Lung (tissue), 12 donors: Measurements from ENCODE around the gene SLC5A10. TPM values are rescaled to one million over a fixed set of nuclear protein-coding genes. Genes with fewer than 3 reads are reported as not detected.
"Not testable (repeated sequence)": the region's sequence is repeated elsewhere in the genome, so short reads cannot be mapped to it uniquely, and the experiment has no call there.

Source experiments
- ATAC-seq: fragments of 200-7000 bp; cut with Tn5 transposase; one replicate; pipeline ENCODE4 v1.9.1; 2020; ENCODE audit warnings: moderate number of reproducible peaks; ENCODE audit not compliant: insufficient read depth, low FRiP score
- DNase-seq, 3 donors: peaks; one replicate each; pipeline ENCODE4 v3.0.0-alpha.2; 2013 to 2017
- H3K27ac ChIP-seq, 2 donors: one replicate each; pipeline ENCODE4 v1.5.1; 2013; ENCODE audit warnings: mild to moderate bottlenecking in 2 of 2, moderate library complexity in 2 of 2, control low read depth in 1 of 2, inconsistent platforms in 1 of 2, low read depth in 1 of 2, low read length in 1 of 2
- H3K27me3 ChIP-seq, 3 donors: one replicate each; pipeline ENCODE4 v1.5.1; 2013; ENCODE audit warnings: low read length in 2 of 3; ENCODE audit not compliant: control insufficient read depth in 3 of 3, insufficient read depth in 3 of 3
- H3K36me3 ChIP-seq, 4 donors: one replicate each; pipeline ENCODE4 v1.5.1; 2013; ENCODE audit warnings: low read length in 4 of 4, mild to moderate bottlenecking in 1 of 4, moderate library complexity in 1 of 4; ENCODE audit not compliant: control insufficient read depth in 4 of 4, insufficient read depth in 4 of 4
- H3K4me1 ChIP-seq, 5 donors: one replicate each; pipeline ENCODE4 v1.5.1; 2013; ENCODE audit warnings: low read length in 5 of 5, mild to moderate bottlenecking in 2 of 5, moderate library complexity in 1 of 5; ENCODE audit not compliant: control insufficient read depth in 5 of 5, insufficient read depth in 5 of 5
- H3K4me3 ChIP-seq: one replicate; pipeline ENCODE4 v1.5.1; 2013; ENCODE audit warnings: mild to moderate bottlenecking, control low read depth, moderate library complexity
- H3K9ac ChIP-seq, 2 donors: one replicate each; pipeline ENCODE4 v1.5.1; 2013; ENCODE audit warnings: low read length in 2 of 2, control low read depth in 1 of 2; ENCODE audit not compliant: insufficient read depth in 1 of 2
- H3K9me3 ChIP-seq, 4 donors: one replicate each; pipeline ENCODE4 v1.5.1; 2013; ENCODE audit warnings: low read length in 3 of 4, mild to moderate bottlenecking in 1 of 4, moderate library complexity in 1 of 4; ENCODE audit not compliant: control insufficient read depth in 4 of 4, insufficient read depth in 3 of 4
- WGBS, 2 donors: extraction: QIAGEN DNeasy Blood & Tissue Kit; methylation state at CpG; one replicate each; pipeline ENCODE4 v1.1.7; 2013; 5-methylcytosine and 5-hydroxymethylcytosine counted together
- polyA plus RNA-seq, 2 donors: library from polyadenylated mRNA; stranded (reverse); fragments of 200-250 nt; gene quantifications; one replicate each; pipeline ENCODE4 v1.2.1, GENCODE V29; 2013
- total RNA-seq, 2 donors: library from RNA; depleted of rRNA in 1 of 2; stranded (reverse); fragments of >200 nt in 1 of 2; gene quantifications; one replicate each; pipeline ENCODE4 v1.2.1, GENCODE V29; 2014 to 2021
- TF ChIP-seq, protein P1 (sequence below): IDR thresholded peaks from 2 replicates; pipeline ENCODE4 v1.5.1; 2012; ENCODE audit warnings: mild to moderate bottlenecking; ENCODE audit errors: control extremely low read depth, extremely low read depth
- donor health status: control.
- donor health status: control.
- donor health status: Bipolar disorder and iron deficiency.
- donor health status: healthy.
- donor health status: DM: yes; HTN: yes; CAD: no.

The SLC5A10 gene
- total and polyA plus RNA-seq, 4 donors, result 0.09 to 0.31 (median 0.21) TPM

DNA sequence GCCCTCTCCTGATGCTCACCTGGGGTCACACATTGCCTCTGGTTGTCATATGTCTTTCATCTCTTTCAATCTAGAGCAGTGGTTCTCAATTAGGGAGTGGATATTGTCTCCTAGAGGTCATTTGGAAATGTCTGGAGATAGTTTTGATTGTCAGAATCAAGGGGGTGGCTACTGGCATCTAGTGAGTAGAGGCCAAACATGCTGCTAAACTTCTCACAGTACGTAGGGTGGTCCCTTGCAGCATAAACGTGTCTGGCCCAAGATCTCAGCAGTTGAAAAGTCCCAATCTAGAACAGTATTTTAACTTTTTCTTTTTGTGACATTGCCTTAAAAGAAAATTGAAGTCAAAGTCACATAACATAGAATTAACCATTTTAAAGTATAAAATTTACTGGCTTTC lies 30.5 kb upstream of the SLC5A10 start:
- H3K9me3 ChIP-seq, result peaks cover 0 to 1% (median 0%) of the 10 kb centered on the region in 4 donors
- no peak for DNase-seq
- 65 to 77% methylated on average over 2 of the region's 2 CpGs for WGBS, 2 donors
- H3K4me1 ChIP-seq, result peaks cover 0 to 16% (median 4%) of the 10 kb centered on the region in 5 donors
- no peak overlapping the region for H3K4me3 ChIP-seq
- TF ChIP-seq, protein P1, sequence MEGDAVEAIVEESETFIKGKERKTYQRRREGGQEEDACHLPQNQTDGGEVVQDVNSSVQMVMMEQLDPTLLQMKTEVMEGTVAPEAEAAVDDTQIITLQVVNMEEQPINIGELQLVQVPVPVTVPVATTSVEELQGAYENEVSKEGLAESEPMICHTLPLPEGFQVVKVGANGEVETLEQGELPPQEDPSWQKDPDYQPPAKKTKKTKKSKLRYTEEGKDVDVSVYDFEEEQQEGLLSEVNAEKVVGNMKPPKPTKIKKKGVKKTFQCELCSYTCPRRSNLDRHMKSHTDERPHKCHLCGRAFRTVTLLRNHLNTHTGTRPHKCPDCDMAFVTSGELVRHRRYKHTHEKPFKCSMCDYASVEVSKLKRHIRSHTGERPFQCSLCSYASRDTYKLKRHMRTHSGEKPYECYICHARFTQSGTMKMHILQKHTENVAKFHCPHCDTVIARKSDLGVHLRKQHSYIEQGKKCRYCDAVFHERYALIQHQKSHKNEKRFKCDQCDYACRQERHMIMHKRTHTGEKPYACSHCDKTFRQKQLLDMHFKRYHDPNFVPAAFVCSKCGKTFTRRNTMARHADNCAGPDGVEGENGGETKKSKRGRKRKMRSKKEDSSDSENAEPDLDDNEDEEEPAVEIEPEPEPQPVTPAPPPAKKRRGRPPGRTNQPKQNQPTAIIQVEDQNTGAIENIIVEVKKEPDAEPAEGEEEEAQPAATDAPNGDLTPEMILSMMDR, result no peak
- H3K27me3 ChIP-seq, result no peaks in the 10 kb centered on the region
- H3K36me3 ChIP-seq, result peaks cover 0 to 18% (median 10%) of the 10 kb centered on the region in 4 donors
- peak overlapping the region in 1 of 2 donors; percentile 70 for H3K27ac ChIP-seq
- no peak for ATAC-seq
- no peak overlapping the region for H3K9ac ChIP-seq

DNA sequence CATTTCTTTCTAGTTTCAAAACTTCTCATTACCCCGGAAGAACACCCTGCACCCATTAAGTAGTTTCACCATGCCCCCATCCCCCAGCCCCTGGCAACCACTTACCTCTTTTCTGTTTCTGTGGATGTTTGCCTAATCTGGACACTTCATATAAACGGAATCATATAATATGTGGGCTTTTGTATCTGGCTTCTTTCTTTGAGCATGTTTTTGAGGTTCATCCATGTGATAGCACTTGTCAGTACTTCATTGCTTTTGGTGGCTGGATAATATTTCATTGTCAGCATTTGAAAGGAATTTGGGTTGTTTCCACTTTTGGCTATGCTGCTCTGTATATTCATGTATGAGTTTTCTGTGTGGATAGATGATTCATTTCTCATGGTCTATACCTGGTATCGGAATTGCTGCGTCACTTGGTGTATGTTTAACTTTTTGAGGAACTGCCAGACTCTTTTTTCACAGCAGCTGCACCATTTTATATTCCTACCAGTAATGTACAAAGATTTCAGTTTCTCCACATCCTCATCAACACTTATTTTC lies 30.0 kb upstream of the SLC5A10 start:
- H3K36me3 ChIP-seq, result peaks cover 0 to 16% (median 8%) of the 10 kb centered on the region in 4 donors
- 33 to 45% methylated on average over 4 of the region's 4 CpGs for WGBS, 2 donors
- TF ChIP-seq, protein P1, result no peak
- no peaks in the 10 kb centered on the region for H3K27me3 ChIP-seq
- no peak overlapping the region for H3K27ac ChIP-seq
- H3K9ac ChIP-seq, result no peak overlapping the region
- H3K4me3 ChIP-seq, result no peak overlapping the region
- DNase-seq (no peak), ATAC-seq (no peak)
- peaks cover 0 to 1% (median 0%) of the 10 kb centered on the region in 4 donors for H3K9me3 ChIP-seq
- H3K4me1 ChIP-seq, result peaks cover 0 to 16% (median 4%) of the 10 kb centered on the region in 5 donors

DNA sequence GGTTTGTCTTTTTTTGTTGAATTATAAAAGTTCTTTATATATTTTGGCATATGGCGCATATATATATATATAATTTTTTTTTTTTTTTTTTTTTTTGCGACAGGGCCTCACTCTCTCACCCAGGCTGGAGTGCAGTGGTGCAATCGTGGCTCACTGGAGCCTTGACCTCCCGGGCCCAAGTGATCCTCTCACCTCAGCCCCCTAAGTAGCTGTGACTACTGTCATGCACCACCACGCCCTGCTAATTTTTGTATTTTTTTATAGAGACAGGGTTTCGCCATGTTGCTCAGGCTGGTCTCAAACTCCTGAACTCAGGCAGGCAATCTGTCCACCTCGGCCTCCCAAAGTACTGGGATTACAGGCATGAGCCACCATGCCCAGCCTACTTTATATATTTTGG lies 29.4 kb upstream of the SLC5A10 start:
- DNase-seq, H3K9me3 ChIP-seq, H3K9ac ChIP-seq, ATAC-seq, H3K27me3 ChIP-seq, H3K4me3 ChIP-seq, H3K27ac ChIP-seq: not testable (repeated sequence)
- H3K36me3 ChIP-seq, result peaks cover 0 to 14% (median 7%) of the 10 kb centered on the region in 4 donors
- WGBS, 2 donors, result 96 to 99% methylated on average over 7 of the region's 7 CpGs
- H3K4me1 ChIP-seq, result peaks cover 0 to 16% (median 4%) of the 10 kb centered on the region in 5 donors

DNA sequence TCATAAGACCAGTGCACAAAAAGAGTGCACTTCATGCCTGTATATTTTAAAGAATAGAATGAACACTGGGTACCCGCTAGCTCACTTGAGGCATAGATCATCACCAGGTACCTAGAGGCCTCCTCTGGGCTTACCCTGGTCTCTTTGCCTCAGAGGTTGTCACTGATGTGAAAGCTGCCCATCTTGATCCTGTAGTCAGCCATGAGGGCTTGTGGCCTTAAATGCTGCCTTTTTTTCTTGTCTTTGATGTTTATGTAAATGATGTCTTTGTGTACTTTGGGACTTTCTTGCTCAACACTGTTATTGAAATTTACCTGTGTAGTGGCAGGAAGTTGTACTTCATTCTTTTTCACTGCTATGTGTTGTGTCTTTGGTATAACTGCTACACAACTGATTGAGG lies 26.8 kb upstream of the SLC5A10 start:
- no peak overlapping the region for H3K27ac ChIP-seq
- no peak for DNase-seq
- H3K4me3 ChIP-seq, result no peak overlapping the region
- ATAC-seq, result no peak
- WGBS, 2 donors, result 96 to 100% methylated on average over 1 of the region's 1 CpG
- TF ChIP-seq, protein P1, result no peak
- no peak overlapping the region for H3K9ac ChIP-seq
- H3K27me3 ChIP-seq, result no peaks in the 10 kb centered on the region
- no peaks in the 10 kb centered on the region for H3K9me3 ChIP-seq
- peaks cover 0 to 16% (median 1%) of the 10 kb centered on the region in 5 donors for H3K4me1 ChIP-seq
- peaks cover 5 to 15% (median 12%) of the 10 kb centered on the region in 4 donors for H3K36me3 ChIP-seq
